A673 (cell line): ENCODE data around the gene GMPPA.

Experiments
- CTCF ChIP-seq: fragments of 300-800, 200-600 bp; sonication (generic); conservative IDR thresholded peaks from 2 replicates; pipeline ENCODE4 v1.5.1; 2017; ENCODE audit warnings: low read depth, mild to moderate bottlenecking, antibody characterized with exemption, low read length, moderate library complexity, mixed read lengths
- EZH2 ChIP-seq: fragments of 200-600 bp; sonication (generic); IDR thresholded peaks from 2 replicates; pipeline ENCODE4 v1.6.1; 2017; ENCODE audit warnings: borderline replicate concordance, low read depth, mild to moderate bottlenecking, mixed read lengths, antibody characterized with exemption, low read length; ENCODE audit not compliant: poor library complexity, severe bottlenecking

GRCh38 chr2:219464286-219465032 is 34.2 kb upstream of the GMPPA start:
- TF ChIP-seq CTCF (no peak), EZH2 (no peak)
